Upper lobe of left lung (tissue), 4 donors: Measurements from ENCODE around the gene PSMB4.

Experiments
- CTCF ChIP-seq, 6 experiments: fragments of 450-650 bp in 4 of 6; fragments of 200-600 bp in 2 of 6; sonication (generic) in 2 of 6; IDR thresholded peaks; one replicate each; pipeline ENCODE4 v1.5.1; 2016 to 2019; ENCODE audit warnings: antibody characterized with exemption in 6 of 6
- POLR2AphosphoS5 ChIP-seq, 2 donors: sonication (generic); formaldehyde crosslinking; IDR thresholded peaks; one replicate each; pipeline ENCODE4 v1.5.1; 2017; ENCODE audit warnings: antibody characterized with exemption in 2 of 2

- no peak for TF ChIP-seq CTCF (IDR thresholded peaks at IDR 0.05)
- TF ChIP-seq POLR2AphosphoS5 (IDR thresholded peaks at IDR 0.05): no peak
Measured at GRCh38 chr1:151373196-151373595, 26.2 kb upstream of the PSMB4 start.
